Stimulated activated CD4-positive, alpha-beta T cell treated with anti-CD3 and anti-CD28 coated beads, Interleukin-4, amount 100 ng/mL, for 1 hour (primary cell): ENCODE results near the gene PGBD5.

ENCODE experiments used
- DNase-seq: peaks from one replicate; pipeline ENCODE4 v3.0.0-alpha.2; 2020

PGBD5 gene

DNA sequence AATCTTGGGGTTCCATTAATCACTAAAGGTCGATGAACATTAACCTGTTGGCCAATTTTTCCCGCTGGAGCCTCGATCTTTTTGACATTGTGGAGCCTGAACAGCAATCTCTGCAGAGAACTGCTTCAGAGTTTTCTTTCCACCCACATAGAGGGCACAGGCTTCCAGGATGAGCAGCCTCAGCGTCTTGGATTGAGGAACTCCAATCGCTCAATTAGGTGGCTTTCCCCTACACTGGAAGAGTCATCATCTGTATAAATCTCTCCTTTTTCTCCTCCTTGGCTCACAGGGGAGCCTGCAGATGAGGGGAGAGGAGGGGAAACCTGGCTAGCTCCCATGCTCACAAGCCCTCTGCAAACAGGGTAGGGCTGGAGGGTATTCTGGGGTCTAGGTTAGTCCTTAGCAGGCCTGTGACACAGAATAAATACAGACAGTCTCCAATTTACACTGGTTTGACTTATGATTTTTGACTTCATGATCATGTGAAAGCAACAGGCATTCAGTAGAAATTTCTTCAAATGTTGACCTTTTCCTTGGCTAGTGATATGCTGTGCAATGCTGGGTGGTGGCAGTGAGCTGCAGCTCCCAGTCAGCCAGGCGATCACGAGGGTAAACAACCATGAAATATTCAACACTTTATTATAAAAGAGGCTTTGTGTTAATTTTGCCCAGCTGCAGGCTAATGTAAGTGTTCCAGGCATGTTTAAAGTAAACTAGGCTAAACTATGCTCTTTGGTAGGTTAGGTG is 80.8 kb downstream of the PGBD5 start:
- no peak for DNase-seq

DNA sequence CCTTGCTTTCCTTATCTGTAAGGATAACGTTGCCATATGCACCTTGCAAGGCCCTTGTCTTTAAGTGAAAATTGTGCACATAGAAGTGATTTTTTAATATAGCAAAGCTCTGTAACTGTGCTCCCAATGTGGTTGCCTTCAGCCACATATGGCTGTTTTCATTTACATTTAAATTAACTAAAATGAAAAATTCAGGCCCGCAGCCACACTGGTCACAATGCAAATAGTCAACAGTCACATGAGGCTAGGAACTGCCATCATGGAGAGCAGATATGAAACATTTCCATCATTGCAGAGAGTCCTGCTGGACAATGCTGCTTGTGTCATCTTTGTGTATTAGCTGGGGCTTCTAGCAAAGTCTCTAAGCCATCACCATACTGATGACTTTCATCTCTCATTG is 83.4 kb downstream of the PGBD5 start:
- DNase-seq = no peak

DNA sequence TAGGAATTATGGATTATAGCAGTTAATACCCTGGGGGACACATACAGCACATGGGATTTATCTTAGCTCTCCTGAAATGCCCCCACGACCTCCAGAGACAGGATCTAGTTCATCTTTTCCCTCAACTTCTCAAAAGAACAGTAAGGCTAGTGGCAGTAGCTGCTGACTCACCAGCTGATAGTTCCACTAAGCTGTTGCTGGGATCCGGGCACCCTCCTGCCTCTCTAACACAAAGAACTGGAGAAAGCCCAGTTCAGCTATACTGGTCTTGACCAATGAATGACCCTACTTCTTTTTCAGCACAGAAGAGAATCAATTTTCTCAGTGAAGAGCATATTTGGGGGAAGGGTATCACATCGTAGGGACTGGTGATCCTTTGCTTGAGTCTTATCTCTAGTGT is 84.1 kb downstream of the PGBD5 start:
- no peak for DNase-seq

DNA sequence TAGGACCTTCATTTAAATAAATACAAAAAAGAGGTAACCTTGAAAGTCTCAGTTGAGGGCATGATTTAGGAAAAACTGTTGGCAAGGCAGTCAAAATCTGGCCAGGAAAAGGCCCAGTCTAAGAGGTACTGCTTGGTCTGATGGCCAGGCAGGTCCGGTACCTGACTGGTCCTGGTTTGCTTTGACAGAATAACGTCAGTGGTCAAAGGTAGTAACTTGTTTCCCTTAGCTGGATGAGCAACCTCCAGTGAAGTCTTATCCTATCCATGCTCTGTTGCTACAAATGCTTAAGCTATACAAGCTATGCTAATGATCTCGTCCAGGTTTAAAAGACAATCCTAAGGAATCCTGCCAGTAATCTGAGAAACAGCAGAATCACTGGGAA is 85.0 kb downstream of the PGBD5 start:
- no peak for DNase-seq

DNA sequence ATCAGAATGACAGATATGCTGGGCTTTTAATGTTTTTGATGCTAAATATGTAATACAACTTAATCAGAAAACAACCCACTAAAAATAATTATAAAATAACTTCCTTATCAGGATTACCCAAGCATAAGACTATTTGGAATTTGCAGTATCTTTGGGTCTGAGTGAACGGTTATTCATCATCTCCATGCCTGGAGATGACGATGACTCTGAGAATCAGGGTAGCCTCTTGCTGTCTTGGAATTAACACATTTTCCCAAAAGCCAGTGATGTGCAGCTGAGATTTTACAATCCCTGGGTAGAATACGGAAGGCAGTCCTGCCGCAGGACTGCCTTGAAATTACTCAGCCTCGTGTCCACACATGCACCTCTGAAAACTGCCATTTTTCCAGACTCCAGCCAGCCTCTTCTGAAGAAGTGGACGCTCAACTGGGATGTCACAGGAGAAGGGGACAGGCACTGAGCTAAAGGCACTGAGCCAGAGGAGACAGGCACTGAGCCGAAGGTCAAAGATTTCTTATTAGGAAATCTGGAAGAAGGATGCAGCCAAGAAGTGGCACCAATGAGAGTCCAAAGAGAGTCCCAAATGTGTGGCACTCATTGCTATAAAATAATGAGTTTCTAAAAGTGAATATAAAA is 85.5 kb downstream of the PGBD5 start:
- DNase-seq = no peak

DNA sequence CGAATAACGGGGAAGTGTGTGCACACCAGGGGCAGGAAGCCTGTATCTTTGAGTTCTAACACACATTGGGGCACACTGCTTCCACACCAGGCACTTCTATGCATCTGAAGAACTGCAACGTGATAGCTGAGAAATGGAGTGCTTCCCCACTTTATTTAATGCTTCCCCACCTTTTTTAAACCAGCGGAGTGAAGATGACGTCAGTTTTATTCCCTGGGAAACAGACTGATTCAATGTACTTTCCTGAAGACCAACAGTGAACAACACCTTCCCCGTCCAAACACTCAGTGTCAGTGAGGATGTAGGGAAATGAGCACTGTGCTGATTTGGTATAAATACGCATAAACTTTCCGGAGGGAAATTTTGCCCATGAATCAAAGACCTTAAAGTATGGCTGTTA is 87.1 kb downstream of the PGBD5 start:
- DNase-seq = no peak

DNA sequence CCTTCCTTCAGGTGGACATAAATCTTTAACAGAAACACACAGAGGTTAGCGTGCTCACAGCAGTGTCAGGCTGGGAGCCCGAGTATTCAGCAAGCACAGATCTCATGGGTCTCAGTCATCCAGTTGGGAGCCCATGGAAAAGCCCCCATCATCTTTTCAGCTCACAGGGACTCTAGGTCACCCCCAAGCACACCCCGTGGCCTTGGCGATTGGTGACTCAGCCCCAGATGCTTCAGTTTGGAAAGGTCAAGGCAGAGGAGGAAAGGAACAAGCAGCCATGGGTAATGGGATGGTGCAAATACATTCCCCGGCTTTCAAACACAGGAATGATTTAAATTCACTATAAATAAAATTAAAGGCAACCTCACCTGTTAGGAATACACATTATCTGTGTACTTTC is 88.9 kb downstream of the PGBD5 start:
- DNase-seq = no peak

DNA sequence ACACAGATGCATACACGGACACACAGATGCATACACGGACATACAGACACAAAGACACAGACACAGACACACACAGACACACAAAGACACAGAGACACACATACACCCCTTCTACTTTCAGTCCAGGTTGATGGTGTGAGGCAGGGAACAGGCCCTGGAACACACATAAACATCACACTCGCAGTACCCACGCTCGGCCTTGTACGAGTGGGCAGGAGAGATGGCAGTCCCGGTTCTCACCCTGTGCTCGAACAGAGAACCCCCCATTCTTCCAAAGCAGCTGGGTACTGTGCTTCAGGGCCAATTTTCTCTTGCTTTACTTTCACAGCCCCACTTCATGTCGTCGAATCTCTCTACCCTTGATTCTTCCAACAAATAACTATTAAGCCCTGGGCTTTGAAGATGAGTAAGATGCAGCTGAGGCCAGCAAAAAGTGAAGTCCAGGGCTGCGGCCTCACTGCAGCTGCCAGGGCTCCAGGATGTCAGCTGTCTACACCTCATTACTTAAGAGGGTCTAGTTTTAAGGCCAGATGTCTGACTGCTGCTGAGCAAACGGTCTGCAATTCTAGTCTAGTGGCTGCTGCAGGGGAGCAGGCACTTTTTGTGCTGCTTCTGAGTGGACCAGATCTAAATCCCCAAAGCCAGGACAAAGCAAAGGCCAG is 90.1 kb downstream of the PGBD5 start:
- no peak for DNase-seq

DNA sequence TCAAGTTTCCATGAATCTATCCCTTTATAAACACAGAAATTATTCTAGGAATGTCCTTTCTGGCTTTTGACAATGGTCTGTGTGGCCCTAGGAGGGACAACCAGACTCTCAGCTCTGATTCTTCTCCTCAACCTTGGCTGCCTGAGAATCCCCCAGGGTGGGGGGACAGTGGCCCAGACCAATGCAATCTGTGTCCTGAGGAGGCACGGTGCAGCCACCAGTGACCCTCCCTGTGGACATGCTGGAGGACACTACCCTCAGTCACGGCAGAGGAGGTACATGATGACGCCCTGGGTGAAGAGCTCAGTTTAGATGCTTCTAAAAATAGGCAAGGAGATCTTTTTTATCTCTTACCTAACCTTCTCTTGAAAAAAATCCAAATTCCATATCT is 91.7 kb downstream of the PGBD5 start:
- DNase-seq = no peak

DNA sequence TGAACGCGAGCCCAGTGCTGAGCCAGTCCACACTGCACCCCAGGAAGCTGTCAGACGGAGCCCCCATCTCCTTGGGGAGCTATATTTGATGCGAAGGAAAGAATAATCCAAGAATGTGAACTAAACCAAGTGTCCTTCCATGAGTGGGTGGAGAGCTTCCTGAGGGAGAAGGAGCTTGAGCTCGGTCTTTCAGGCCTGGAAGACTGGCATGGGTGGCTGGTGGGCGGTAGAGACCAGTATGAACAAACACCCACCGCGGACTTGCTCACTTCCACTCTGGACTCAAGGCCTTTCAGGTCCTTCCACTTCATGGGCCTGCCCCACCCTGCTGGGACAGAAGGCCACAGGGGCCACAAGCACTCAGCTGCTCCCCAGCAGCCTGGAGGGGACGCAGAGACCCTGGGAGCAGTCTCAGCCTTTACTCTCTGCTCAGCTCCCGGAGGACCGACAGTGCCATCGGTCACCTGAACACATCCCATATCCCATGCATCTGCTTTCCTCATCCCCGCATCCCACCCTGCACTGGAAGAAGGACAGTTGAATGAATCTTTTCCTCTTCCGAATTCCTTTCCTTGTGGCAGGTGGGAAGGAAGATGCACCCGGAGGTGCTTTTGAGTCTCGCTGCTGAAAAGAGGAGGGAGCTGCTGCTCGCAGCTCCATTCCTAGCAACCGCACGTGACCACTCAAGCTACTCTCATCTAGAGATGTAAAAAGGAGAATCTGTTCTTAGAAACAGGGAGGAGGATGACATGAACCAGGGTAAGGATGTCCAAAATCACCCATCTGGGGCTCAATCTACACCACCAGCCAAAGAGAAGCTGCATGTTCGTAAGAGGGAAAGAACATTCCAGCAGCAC is 92.3 kb downstream of the PGBD5 start:
- DNase-seq = no peak

DNA sequence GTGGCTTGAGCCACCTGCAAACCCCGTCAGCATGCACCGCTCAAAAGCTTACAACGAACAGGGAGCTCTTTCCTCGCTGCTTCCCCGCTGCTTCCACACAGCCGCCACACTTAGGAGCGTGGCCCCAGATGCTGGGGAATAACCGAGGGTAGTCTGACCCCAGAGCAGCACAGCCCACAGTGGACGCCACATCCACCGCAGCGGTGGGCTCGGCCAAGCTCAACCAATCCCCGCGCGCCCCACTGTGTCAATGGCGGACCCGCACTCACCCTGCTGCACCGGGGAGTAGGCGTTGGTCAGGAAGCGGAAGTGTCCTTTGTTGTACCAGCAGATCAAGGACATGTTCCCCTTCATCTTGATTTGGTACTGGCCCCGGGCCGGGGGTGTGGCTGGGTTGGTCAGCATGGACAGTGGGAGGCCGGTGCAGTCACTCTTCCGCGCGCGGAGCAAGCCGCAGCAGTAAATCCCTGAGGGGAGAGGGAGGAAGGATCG is 93.5 kb downstream of the PGBD5 start:
- no peak for DNase-seq

DNA sequence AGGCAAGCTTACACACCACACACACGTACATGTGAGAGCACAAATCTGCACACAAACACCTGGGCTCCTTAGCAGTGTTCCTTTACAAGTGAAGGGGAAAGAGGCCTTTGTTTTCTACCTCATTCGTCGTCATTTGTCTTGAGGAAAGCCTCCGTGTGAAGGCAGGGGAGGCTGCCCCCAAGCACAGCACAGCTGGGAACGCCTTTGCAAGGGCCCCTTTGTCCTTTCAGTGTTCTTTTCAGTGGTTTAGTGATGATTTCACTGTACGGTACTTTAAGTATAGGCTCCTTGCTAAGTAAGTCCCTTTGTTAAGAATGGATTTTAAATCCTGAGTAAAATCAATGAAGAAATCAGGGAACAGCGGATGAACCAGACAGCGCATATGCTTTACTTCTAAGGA is 94.1 kb downstream of the PGBD5 start:
- no peak for DNase-seq

DNA sequence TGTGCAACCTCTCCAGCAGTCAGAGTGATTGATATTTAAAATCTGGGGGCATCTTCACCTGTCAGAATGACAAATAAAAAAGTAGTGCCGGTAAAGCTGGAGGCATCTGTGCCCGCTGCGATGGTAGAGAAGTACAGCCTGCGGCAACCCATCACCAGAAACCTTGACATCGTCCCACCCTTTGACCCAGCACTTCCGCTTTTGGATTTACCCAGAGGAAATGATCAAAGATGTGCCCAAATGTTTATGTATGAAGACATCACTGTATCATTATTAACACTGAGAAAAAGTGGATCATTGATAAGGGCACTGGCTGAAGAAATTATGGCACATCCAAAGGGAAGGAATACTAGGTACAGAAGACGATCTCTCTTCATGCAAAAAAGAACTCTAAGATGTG is 96.0 kb downstream of the PGBD5 start:
- DNase-seq = no peak

DNA sequence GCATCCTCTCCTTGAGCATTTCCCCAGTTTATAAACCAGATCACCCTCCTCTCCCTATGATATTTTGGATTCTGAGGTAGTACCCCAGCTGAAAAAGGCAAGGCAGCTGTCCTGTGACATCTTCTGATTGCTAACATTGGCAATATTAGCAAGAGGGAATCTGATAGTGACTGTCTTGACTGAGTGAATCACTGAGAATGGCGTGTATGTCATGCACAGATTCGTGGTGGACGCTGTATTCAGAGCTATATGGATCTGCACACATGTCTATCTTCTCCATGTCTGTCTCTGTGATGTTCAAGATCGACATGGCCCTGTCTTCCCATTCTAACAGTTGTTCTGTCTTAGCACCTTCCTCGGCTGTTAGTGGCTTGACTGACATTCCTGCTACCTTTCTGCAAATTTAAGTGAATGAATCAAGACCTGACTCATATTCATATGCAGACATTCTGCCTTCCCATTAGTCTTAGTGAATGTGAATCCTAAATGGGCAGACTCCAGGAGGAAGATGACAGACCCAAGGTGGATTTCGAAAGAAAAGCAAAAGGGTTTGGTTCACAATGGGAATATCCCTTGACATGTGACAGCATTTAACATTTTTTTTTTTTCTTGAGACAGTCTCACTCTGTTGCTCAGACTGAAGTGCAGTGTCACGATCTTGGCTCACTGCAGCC is 97.7 kb downstream of the PGBD5 start:
- no peak for DNase-seq

DNA sequence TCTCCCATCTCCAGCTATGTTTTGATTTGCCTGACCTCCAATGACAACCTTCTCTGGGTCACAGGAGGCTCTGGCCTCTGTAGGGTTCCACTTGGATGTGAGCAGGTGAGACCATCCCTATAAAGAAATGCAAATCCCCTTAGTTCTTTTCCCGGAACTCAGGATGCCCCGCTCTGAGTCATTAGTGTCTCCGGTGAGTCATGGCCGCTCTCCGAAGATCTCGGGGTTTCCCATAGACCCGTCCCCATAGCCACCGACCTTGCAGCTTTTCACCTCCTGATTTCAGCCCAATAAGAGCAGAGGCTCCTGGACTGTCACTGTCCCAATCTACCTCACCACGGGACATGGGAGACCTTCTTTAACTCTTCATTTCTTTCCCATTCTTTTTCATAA is 98.2 kb downstream of the PGBD5 start:
- DNase-seq = peak; percentile 27

DNA sequence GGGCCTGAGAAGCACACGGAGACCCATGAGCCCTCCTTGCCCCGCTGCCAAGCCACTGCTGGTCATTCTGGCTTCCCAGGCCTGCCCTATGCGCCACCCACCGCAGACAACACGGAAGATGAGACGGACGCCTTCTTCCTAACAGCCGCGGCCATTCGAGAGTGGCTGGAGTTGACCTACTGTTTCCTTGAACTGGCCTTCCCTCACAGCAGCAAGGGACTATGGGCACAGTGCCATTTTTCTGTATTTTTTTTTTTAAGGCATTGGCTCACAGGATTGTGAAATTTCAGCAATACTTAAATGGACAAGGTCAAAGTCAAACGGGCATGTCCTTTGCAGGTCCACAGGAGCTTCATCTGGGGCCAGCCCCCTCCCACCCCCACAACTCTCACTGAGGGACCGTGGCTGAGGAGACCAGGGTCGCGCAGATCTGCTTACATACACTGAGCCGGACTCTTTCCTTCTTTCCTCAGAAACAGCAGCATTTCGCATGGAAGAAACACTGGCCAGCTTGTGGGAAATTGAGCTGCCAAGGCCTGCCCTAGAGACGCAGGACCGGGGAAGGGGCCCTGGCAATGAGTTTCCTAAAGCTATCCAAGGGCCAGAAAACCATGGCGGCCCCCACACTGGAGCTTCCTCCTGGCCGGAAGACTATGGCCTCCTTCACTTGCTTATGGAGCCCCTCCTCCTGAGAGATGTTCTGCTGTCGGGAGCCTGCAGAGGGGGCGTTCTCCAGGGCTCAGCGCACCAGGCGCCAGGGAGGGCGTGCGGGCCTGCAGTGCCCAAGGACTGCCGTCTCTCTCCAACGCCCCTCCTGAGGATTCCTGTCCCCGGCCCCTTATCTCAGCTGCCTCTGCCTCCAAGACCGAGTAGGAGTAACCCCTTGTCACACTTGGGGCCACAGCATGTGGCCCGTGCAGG is 98.9 kb downstream of the PGBD5 start:
- no peak for DNase-seq

DNA sequence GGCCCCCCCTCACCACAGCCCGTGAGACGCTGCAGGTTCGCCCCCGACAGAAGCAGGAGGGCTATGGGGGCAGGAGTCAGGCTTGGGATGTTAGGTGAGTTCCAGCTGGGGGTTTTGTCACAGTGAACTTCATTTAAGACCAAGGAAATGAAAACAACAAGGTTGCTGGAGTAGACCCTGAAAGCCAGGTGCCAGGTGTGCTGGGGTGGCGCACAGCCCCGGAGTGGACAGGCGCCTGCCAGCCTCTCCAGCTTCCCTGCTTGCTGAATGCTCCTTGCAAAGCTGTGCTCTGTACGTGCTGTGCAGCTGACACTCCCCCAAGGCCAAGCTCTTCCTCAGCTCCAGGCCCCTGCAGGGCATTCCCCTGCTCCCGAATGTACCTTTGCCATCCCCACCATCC is 102.4 kb downstream of the PGBD5 start:
- no peak for DNase-seq

DNA sequence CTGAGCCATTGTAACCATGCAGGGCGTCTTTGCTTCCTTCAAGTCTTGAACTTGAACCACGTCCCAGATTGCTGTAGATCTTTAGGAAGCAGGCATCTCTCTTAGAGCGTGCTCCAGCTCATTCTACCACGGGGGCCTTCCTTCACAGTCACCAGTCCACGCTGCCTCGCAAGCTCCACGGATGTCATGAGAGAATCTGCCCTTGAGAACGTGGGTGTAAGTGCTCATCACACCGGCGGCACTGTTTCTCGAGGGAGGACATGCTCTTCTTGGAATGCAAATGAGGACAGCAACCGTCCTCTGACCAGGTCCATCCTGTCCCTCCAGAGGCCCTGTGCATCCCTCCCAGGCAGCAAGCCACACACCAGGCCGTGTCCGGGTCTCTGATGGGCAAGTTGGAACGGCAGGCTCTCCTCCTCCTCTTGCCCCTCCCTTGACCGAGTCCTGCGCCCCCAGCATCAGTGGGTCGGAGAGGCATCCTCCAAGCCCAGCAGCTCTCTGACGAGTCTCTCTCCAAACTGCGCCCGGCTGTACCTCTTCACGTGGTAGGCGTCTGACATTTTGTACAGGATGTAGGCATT is 103.1 kb downstream of the PGBD5 start:
- no peak for DNase-seq

DNA sequence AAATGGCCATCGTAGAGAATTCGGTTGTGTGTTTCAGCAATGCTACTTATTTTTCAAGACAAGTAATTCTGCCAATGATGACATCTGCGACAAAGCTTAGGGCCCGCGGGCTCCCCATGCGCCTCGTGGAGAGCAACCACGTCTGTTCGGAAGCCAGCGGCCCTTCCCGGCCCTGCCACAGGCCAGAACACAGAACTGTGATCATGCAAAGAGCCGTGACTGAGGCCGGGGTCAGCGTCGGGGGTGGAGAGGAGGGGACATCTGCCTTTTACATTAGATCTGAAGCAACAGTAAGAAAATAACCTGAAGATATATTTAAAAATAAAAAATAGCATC is 103.7 kb downstream of the PGBD5 start:
- no peak for DNase-seq

DNA sequence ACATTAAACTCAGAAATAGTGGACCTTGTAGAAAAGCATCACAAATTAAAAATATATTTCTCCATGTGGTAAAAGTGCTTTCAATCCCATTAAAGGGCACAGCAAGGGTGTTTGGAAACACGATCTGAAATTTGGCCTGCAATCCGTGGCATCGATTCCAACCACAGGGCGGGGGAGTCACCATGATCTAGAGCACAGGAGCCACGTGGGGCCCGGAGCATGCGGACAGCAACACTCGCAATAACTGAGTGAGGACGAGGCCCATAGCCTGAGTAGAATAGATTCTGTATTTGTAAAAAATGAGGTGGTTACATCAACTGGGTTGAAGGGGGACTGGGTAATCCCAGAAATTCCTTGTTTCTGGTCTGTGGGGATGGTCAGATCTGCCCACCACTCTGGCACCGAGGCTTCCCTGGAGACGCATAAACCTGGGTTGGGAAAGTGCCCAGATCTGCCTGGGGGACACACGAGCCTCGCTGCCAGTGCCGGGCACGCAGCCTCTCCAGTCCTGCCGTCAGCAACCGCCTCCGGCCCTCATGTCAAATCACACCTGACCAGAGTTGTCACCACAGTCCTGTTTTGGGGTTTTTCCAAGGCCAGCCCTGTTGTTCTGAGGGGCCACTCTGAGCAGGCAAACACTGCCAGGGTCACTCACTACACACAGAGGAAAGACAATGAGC is 104.3 kb downstream of the PGBD5 start:
- no peak for DNase-seq

DNA sequence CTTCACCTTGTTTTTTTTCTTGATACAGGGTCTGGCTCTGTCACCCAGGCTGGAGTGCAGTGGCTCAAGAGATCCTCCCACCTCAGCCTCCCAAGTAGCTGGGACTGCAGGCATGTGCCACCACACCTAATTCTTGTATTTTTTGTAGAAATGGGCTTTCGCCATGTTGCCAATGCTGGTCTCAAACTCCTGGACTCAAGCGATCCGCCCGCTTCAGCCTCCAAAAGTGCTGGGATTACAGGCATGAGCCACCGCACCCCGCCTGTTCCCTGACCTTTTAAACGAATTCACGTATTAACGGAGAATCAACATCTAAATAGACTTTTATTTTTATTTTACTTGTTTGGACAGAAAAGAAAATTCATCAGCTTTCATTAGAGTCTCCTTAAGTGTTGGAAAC is 104.8 kb downstream of the PGBD5 start:
- no peak for DNase-seq
